ENCODE measurements around the gene SIDT1.
"Not testable (repeated sequence)": the region's sequence is repeated elsewhere in the genome, so short reads cannot be mapped to it uniquely, and the experiment has no call there.

SIDT1 gene

GRCh38 chr3:113634782-113635474, 102.6 kb downstream of the SIDT1 start:
- DNase-seq (ENCODE audit: low read depth) = no peak

GRCh38 chr3:113636034-113636433, 103.7 kb downstream of the SIDT1 start:
- DNase-seq (ENCODE audit: low read depth) = not testable (repeated sequence)

GRCh38 chr3:113637756-113638155, 105.4 kb downstream of the SIDT1 start:
- DNase-seq (ENCODE audit: low read depth) = no peak

- DNase-seq (ENCODE audit: low read depth) = no peak
Measured at GRCh38 chr3:113638910-113639309, 106.6 kb downstream of the SIDT1 start.

GRCh38 chr3:113643583-113643982, 111.2 kb downstream of the SIDT1 start:
- no peak for DNase-seq (ENCODE audit: low read depth)

GRCh38 chr3:113648524-113648923, 116.2 kb downstream of the SIDT1 start:
- no peak for DNase-seq (ENCODE audit: low read depth)

GRCh38 chr3:113649174-113649845, 117.0 kb downstream of the SIDT1 start:
- no peak for DNase-seq (ENCODE audit: low read depth)

GRCh38 chr3:113654310-113654709, 122.0 kb downstream of the SIDT1 start:
- DNase-seq (ENCODE audit: low read depth) = no peak

- DNase-seq (ENCODE audit: low read depth) = no peak
Measured at GRCh38 chr3:113654851-113655250, 122.5 kb downstream of the SIDT1 start.

GRCh38 chr3:113658107-113658506, 125.8 kb downstream of the SIDT1 start:
- no peak for DNase-seq (ENCODE audit: low read depth)

GRCh38 chr3:113659101-113659541, 126.8 kb downstream of the SIDT1 start:
- DNase-seq (ENCODE audit: low read depth) = no peak

GRCh38 chr3:113659996-113660395, 127.6 kb downstream of the SIDT1 start:
- DNase-seq (ENCODE audit: low read depth) = no peak

GRCh38 chr3:113660458-113660857, 128.1 kb downstream of the SIDT1 start:
- DNase-seq (ENCODE audit: low read depth) = no peak

- no peak for DNase-seq (ENCODE audit: low read depth)
Measured at GRCh38 chr3:113660896-113661295, 128.5 kb downstream of the SIDT1 start.

GRCh38 chr3:113662824-113663223, 130.5 kb downstream of the SIDT1 start:
- DNase-seq (ENCODE audit: low read depth) = no peak

GRCh38 chr3:113663324-113663750, 131.0 kb downstream of the SIDT1 start:
- no peak for DNase-seq (ENCODE audit: low read depth)

- DNase-seq (ENCODE audit: low read depth) = no peak
Measured at GRCh38 chr3:113663761-113664160, 131.4 kb downstream of the SIDT1 start.

- DNase-seq (ENCODE audit: low read depth) = no peak
Measured at GRCh38 chr3:113664523-113665094, 132.3 kb downstream of the SIDT1 start.

GRCh38 chr3:113668015-113668414, 135.7 kb downstream of the SIDT1 start:
- no peak for DNase-seq (ENCODE audit: low read depth)

- no peak for DNase-seq (ENCODE audit: low read depth)
Measured at GRCh38 chr3:113673593-113673992, 141.2 kb downstream of the SIDT1 start.

- DNase-seq (ENCODE audit: low read depth) = no peak
Measured at GRCh38 chr3:113676261-113676660, 143.9 kb downstream of the SIDT1 start.

- DNase-seq (ENCODE audit: low read depth) = no peak
Measured at GRCh38 chr3:113677737-113678136, 145.4 kb downstream of the SIDT1 start.

GRCh38 chr3:113678773-113679172, 146.4 kb downstream of the SIDT1 start:
- no peak for DNase-seq (ENCODE audit: low read depth)

All from stimulated activated CD8-positive, alpha-beta memory T cell treated with anti-CD3 and anti-CD28 coated beads, Interleukin-15, amount 100 ng/mL, for 1 hour (primary cell).